HepG2 (cell line): ENCODE results near the gene FAHD1. TPM values are rescaled to one million over a fixed set of nuclear protein-coding genes. Genes with fewer than 3 reads are reported as not detected.

ENCODE experiments used
- BORCS8-MEF2B ChIP-seq: sonication (generic); formaldehyde crosslinking; IDR thresholded peaks from 2 replicates; pipeline ENCODE4 v1.8.0; 2022; ENCODE audit warnings: mild to moderate bottlenecking, missing genetic modification reagents
- HIVEP1 ChIP-seq: sonication (generic); formaldehyde crosslinking; IDR thresholded peaks from 2 replicates; pipeline ENCODE4 v1.4.0; 2020; ENCODE audit warnings: mild to moderate bottlenecking, missing genetic modification reagents
- HNRNPH1 ChIP-seq: fragments of 200-400 bp; formaldehyde crosslinking; optimal IDR thresholded peaks from 2 replicates; pipeline ENCODE3; 2017; ENCODE audit warnings: mild to moderate bottlenecking, low read depth, low read length
- HOXD1 ChIP-seq: sonication (generic); formaldehyde crosslinking; IDR thresholded peaks from 2 replicates; pipeline ENCODE4 v1.5.0; 2020; ENCODE audit warnings: missing genetic modification reagents
- MIER2 ChIP-seq: IDR thresholded peaks from 2 replicates; pipeline ENCODE4 v1.6.1; 2016; ENCODE audit warnings: missing biosample characterization, missing genetic modification reagents
- POLR2AphosphoS5 ChIP-seq: IDR thresholded peaks from 2 replicates; pipeline ENCODE4 v1.6.1; 2012; ENCODE audit warnings: low read depth, low read length
- SNAPC2 ChIP-seq: sonication (generic); formaldehyde crosslinking; IDR thresholded peaks from 2 replicates; pipeline ENCODE4 v1.8.1; 2022; ENCODE audit warnings: mild to moderate bottlenecking, missing genetic modification reagents
- SOX5 ChIP-seq: IDR thresholded peaks from 2 replicates; pipeline ENCODE4 v1.6.1; 2016; ENCODE audit warnings: borderline replicate concordance
- STAT5B ChIP-seq: sonication (generic); formaldehyde crosslinking; IDR thresholded peaks from 2 replicates; pipeline ENCODE4 v1.4.0; 2020; ENCODE audit warnings: missing genetic modification reagents
- U2AF1 ChIP-seq: fragments of 200-400 bp; formaldehyde crosslinking; optimal IDR thresholded peaks from 2 replicates; pipeline ENCODE3; 2017; ENCODE audit warnings: mild to moderate bottlenecking, low read depth, low read length
- ZNF501 ChIP-seq: sonication (generic); formaldehyde crosslinking; IDR thresholded peaks from 2 replicates; pipeline ENCODE4 v1.5.1; 2020; ENCODE audit warnings: mild to moderate bottlenecking, moderate library complexity, missing genetic modification reagents
- ZNF557 ChIP-seq: sonication (generic); formaldehyde crosslinking; IDR thresholded peaks from 2 replicates; pipeline ENCODE4 v1.4.0; 2020; ENCODE audit warnings: missing genetic modification reagents
- ZNF614 ChIP-seq: IDR thresholded peaks from 2 replicates; pipeline ENCODE4 v1.6.1; 2018; ENCODE audit warnings: missing biosample characterization, missing genetic modification reagents, inconsistent platforms, borderline replicate concordance
- polyA plus RNA-seq, 8 experiments: library from polyadenylated mRNA; depleted of rRNA in 3 of 8; stranded (reverse) in 7 of 8; unstranded in 1 of 8; fragments of >200 nt; fragmentation: Illumina TruSeq in 4 of 8; extraction: Trizol in 4 of 8; gene quantifications; 2 replicates each; pipeline versions ENCODE4 v1.2.1 to v1.2.3, GENCODE V29; 2011 to 2016; ENCODE audit warnings: low read depth in 4 of 8, missing spikeins in 1 of 8, mixed read lengths in 1 of 8; ENCODE audit not compliant: insufficient read depth in 1 of 8
- total RNA-seq, 5 experiments: library from RNA; depleted of rRNA; stranded (reverse); fragments of >200 nt; fragmentation: Illumina TruSeq; extraction: Trizol; gene quantifications; 2 replicates each; pipeline ENCODE4 v1.2.3, GENCODE V29; 2016; ENCODE audit warnings: low read depth in 1 of 5
- TF ChIP-seq, protein P1 (sequence below), 2 experiments: sonication (generic) in 1 of 2; formaldehyde crosslinking in 1 of 2; IDR thresholded peaks; 2 replicates each; pipeline versions ENCODE4 v1.6.1 to v1.9.0; 2014 to 2022; ENCODE audit warnings: antibody characterized with exemption in 1 of 2, borderline replicate concordance in 1 of 2, inconsistent platforms in 1 of 2, low read depth in 1 of 2, missing genetic modification reagents in 1 of 2
- TF ChIP-seq, protein P2 (sequence below): sonication (generic); formaldehyde crosslinking; IDR thresholded peaks from 2 replicates; pipeline ENCODE4 v1.4.0; 2020; ENCODE audit warnings: missing genetic modification reagents, borderline replicate concordance
- TF ChIP-seq, protein P3 (sequence below): sonication (generic); formaldehyde crosslinking; IDR thresholded peaks from 2 replicates; pipeline ENCODE4 v1.5.0; 2020; ENCODE audit warnings: missing genetic modification reagents
- TF ChIP-seq, protein P4 (sequence below): sonication (generic); formaldehyde crosslinking; IDR thresholded peaks from 2 replicates; pipeline ENCODE4 v1.8.1; 2022; ENCODE audit warnings: mild to moderate bottlenecking, missing genetic modification reagents

Gene FAHD1
- total and polyA plus RNA-seq, 2 of the 13 experiments (the other 11 are each of a cell fraction or from before 2014, with no cell fraction given): 39.0 to 45.3 TPM

DNA sequence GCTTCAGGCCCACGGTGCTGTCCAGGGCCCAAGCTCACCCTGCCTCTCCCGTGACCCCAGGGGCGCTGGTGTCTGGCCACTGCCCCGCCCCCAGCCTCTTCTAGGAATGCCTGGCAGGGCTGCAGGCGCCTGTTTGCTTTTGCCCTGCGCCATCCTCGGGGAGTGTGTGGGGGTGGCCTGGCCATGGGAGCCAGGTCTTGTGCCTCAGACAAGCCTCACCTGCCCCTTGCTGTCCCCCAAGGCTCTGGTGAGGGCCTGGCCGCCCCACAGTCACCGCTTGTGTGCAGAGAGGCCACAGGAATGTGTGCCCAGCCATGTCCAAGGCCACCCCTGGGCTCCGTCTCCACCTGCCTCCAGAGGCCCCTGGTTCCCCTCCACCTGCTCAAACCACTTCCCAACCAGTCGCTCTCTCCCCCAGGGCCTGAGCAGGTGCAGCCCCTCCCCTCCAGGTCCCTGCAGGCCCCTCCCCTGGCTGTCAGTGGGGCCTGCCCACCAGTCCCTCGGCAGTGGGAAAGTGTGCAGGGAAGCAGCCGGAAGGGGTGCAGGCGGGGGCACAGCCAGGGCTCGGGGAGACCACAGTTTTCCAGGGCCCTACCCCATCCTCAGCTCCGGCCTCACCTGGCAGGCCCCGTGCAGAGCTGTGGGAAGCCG lies 32.7 kb upstream of the FAHD1 start (continued):
- TF ChIP-seq, protein P1, sequence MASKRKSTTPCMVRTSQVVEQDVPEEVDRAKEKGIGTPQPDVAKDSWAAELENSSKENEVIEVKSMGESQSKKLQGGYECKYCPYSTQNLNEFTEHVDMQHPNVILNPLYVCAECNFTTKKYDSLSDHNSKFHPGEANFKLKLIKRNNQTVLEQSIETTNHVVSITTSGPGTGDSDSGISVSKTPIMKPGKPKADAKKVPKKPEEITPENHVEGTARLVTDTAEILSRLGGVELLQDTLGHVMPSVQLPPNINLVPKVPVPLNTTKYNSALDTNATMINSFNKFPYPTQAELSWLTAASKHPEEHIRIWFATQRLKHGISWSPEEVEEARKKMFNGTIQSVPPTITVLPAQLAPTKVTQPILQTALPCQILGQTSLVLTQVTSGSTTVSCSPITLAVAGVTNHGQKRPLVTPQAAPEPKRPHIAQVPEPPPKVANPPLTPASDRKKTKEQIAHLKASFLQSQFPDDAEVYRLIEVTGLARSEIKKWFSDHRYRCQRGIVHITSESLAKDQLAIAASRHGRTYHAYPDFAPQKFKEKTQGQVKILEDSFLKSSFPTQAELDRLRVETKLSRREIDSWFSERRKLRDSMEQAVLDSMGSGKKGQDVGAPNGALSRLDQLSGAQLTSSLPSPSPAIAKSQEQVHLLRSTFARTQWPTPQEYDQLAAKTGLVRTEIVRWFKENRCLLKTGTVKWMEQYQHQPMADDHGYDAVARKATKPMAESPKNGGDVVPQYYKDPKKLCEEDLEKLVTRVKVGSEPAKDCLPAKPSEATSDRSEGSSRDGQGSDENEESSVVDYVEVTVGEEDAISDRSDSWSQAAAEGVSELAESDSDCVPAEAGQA (IDR thresholded peaks at IDR 0.05; ENCODE audit: low read depth): no peak
- TF ChIP-seq, protein P1 (CRISPR knock-in tag; IDR thresholded peaks at IDR 0.05; ENCODE audit: borderline replicate concordance): no peak
- TF ChIP-seq ZNF557 (CRISPR knock-in tag) (no peak), U2AF1 (peak; percentile 27), HOXD1 (CRISPR knock-in tag) (no peak), HIVEP1 (CRISPR knock-in tag) (peak; percentile 53; the same call in 1 of the 2 replicates), STAT5B (no peak), ZNF501 (CRISPR knock-in tag) (peak; percentile 59; the same call in 1 of the 2 replicates), HNRNPH1 (no peak), MIER2 (no peak), BORCS8-MEF2B (CRISPR knock-in tag) (no peak), SNAPC2 (CRISPR knock-in tag) (no peak), POLR2AphosphoS5 (no peak; the same call in 1 of the 2 replicates), ZNF614 (CRISPR knock-in tag) (0 out of 2 replicates have a peak, but pooled peaks have one; percentile 61), SOX5 (CRISPR knock-in tag) (peak; percentile 22; the same call in 1 of the 2 replicates)
- TF ChIP-seq, protein P2, sequence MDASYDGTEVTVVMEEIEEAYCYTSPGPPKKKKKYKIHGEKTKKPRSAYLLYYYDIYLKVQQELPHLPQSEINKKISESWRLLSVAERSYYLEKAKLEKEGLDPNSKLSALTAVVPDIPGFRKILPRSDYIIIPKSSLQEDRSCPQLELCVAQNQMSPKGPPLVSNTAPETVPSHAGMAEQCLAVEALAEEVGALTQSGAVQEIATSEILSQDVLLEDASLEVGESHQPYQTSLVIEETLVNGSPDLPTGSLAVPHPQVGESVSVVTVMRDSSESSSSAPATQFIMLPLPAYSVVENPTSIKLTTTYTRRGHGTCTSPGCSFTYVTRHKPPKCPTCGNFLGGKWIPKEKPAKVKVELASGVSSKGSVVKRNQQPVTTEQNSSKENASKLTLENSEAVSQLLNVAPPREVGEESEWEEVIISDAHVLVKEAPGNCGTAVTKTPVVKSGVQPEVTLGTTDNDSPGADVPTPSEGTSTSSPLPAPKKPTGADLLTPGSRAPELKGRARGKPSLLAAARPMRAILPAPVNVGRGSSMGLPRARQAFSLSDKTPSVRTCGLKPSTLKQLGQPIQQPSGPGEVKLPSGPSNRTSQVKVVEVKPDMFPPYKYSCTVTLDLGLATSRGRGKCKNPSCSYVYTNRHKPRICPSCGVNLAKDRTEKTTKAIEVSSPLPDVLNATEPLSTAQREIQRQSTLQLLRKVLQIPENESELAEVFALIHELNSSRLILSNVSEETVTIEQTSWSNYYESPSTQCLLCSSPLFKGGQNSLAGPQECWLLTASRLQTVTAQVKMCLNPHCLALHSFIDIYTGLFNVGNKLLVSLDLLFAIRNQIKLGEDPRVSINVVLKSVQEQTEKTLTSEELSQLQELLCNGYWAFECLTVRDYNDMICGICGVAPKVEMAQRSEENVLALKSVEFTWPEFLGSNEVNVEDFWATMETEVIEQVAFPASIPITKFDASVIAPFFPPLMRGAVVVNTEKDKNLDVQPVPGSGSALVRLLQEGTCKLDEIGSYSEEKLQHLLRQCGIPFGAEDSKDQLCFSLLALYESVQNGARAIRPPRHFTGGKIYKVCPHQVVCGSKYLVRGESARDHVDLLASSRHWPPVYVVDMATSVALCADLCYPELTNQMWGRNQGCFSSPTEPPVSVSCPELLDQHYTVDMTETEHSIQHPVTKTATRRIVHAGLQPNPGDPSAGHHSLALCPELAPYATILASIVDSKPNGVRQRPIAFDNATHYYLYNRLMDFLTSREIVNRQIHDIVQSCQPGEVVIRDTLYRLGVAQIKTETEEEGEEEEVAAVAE (CRISPR knock-in tag): 0 out of 2 replicates have a peak, but pooled peaks have one; percentile 31
- TF ChIP-seq, protein P3, sequence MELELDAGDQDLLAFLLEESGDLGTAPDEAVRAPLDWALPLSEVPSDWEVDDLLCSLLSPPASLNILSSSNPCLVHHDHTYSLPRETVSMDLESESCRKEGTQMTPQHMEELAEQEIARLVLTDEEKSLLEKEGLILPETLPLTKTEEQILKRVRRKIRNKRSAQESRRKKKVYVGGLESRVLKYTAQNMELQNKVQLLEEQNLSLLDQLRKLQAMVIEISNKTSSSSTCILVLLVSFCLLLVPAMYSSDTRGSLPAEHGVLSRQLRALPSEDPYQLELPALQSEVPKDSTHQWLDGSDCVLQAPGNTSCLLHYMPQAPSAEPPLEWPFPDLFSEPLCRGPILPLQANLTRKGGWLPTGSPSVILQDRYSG (CRISPR knock-in tag): no peak
- TF ChIP-seq, protein P4, sequence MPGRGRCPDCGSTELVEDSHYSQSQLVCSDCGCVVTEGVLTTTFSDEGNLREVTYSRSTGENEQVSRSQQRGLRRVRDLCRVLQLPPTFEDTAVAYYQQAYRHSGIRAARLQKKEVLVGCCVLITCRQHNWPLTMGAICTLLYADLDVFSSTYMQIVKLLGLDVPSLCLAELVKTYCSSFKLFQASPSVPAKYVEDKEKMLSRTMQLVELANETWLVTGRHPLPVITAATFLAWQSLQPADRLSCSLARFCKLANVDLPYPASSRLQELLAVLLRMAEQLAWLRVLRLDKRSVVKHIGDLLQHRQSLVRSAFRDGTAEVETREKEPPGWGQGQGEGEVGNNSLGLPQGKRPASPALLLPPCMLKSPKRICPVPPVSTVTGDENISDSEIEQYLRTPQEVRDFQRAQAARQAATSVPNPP (CRISPR knock-in tag): no peak
